ENCODE measurements around the gene SMPD3. TPM values are rescaled to one million over a fixed set of nuclear protein-coding genes. Genes with fewer than 3 reads are reported as not detected.

SMPD3 gene
- total and polyA plus RNA-seq, 9 donors = 0.40 to 31.4 (median 2.2) TPM

DNA sequence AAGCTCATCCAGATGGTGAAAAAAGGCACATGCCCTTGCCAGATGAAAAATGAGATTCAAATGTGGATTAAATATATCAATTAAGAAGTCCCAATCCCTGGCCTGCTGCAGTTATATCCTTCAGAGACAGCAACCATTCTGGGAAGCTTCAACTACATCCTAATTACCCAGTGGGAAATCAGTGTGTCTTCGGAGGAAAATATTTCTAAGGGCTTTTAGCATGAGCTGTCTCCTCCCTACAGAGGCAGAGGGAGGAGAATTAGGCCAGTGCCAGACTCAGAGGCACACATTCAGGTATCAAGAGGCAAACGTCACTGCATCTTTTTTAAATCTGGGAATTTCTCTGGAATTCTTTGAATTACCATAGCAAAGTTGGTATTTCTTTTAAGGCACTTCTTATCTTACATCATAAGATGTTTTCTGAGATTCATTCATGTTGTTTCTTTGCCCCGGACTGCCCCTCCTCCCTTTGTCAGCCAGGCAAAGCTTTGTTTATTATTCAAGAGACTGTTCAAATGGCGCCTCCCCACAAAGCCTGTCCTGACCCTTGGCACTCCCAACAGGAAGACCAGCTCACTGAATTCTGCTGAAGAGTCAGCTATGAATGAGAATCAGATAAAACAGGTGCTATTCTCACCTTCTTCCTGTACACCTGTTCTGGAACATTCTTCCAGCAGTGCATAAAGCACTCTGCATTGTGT, 38.3 kb upstream of the SMPD3 start:
- DNase-seq = no peak
- TF ChIP-seq EP300 (IDR thresholded peaks at IDR 0.05) (no peak), POLR2A (IDR thresholded peaks at IDR 0.05) (no peak)
- TF ChIP-seq, protein P1, sequence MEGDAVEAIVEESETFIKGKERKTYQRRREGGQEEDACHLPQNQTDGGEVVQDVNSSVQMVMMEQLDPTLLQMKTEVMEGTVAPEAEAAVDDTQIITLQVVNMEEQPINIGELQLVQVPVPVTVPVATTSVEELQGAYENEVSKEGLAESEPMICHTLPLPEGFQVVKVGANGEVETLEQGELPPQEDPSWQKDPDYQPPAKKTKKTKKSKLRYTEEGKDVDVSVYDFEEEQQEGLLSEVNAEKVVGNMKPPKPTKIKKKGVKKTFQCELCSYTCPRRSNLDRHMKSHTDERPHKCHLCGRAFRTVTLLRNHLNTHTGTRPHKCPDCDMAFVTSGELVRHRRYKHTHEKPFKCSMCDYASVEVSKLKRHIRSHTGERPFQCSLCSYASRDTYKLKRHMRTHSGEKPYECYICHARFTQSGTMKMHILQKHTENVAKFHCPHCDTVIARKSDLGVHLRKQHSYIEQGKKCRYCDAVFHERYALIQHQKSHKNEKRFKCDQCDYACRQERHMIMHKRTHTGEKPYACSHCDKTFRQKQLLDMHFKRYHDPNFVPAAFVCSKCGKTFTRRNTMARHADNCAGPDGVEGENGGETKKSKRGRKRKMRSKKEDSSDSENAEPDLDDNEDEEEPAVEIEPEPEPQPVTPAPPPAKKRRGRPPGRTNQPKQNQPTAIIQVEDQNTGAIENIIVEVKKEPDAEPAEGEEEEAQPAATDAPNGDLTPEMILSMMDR (IDR thresholded peaks at IDR 0.05) = no peak
- H3K27me3 ChIP-seq = no peaks in the 10 kb centered on the region
- intact Hi-C loops (cut with DNase I) = no loop called here
- no peaks in the 10 kb centered on the region for H3K36me3 ChIP-seq
- no peaks in the 10 kb centered on the region for H3K4me1 ChIP-seq (ENCODE audit: insufficient read depth)
- no peaks in the 10 kb centered on the region for H3K9me3 ChIP-seq
- H3K27ac ChIP-seq = no peak overlapping the region
- WGBS, 3 donors = 6 to 14% (median 6%) methylated on average over 4 of the region's 4 CpGs
- H3K4me3 ChIP-seq = no peak overlapping the region

DNA sequence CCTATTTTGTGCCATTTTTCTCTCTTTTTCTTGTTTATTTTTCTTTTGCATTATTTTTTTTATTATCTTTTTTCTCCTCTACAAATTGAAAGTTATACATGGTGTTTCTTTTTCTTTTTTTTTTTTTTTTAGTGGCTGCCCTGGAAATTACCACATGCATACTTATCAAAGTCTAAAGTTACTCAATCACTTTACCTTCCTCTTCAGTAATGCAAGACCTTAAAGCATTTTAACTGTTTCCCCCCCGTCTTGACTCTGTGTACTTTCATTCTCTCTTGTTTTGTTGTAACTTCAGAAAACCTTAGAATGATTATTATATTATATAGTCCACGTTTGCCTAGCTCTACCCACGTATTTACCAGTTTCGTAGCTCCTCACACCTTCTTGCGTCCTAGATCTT, 33.3 kb upstream of the SMPD3 start:
- DNase-seq = no peak
- no peak overlapping the region for H3K27ac ChIP-seq
- WGBS, 3 donors = 84 to 86% (median 85%) methylated on average over 5 of the region's 5 CpGs
- TF ChIP-seq EP300 (IDR thresholded peaks at IDR 0.05) (no peak), POLR2A (IDR thresholded peaks at IDR 0.05) (no peak)
- TF ChIP-seq, protein P1 (IDR thresholded peaks at IDR 0.05) = no peak
- H3K36me3 ChIP-seq = no peaks in the 10 kb centered on the region
- intact Hi-C loops (cut with DNase I) = no loop called here
- H3K4me1 ChIP-seq (ENCODE audit: insufficient read depth) = peaks cover 1% of the 10 kb centered on the region
- no peak overlapping the region for H3K4me3 ChIP-seq
- H3K9me3 ChIP-seq = no peaks in the 10 kb centered on the region
- H3K27me3 ChIP-seq = no peaks in the 10 kb centered on the region

DNA sequence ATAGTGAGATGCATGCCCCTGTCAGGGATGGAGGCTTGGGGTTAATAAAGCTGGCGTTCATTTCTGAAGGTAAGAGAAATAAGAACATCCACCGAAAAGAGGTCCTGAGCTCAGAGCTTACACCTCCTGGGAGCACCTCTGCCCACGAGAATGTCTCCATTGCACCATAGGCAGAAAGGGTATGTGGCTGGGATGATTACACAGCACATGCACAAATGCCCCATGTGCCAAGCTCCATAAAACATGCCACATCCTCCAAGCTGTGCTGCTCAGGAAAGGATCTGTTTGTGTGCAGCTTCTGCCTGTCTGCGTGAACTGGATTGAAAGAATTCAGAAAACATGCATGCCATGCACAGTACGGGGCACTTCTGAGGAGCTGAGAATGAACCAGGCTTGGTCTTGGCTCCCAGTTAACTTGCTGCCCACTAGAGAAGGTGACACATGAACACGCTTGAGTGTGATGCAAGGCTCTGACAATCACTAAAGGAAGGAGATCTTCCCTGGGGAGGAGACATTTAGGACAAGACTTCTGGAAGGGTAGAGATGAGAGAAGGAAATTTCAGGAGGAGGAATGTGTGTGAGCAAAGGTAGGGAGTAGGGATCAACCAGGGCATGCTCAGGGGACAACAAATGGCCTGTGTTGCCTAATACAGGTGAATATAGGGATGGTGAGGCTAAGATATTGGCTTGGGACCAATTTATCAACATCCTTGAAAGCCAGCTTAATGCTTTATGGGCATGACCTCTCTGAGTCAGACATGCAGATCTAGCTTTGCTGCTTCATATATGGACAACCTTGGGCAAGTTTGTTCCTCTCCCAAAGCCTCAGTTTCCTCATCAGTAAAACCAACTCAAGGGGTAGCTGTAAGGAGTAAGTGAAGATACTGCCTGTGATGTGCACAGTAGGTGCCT, 32.0 kb upstream of the SMPD3 start:
- Histone ChIP-seq H3K4me3 (no peak overlapping the region), H3K4me1 (ENCODE audit: insufficient read depth) (peaks cover 1% of the 10 kb centered on the region), H3K36me3 (no peaks in the 10 kb centered on the region), H3K9me3 (no peaks in the 10 kb centered on the region), H3K27ac (no peak overlapping the region), H3K27me3 (no peaks in the 10 kb centered on the region)
- no peak for DNase-seq
- intact Hi-C loops (cut with DNase I) = no loop called here
- TF ChIP-seq EP300 (IDR thresholded peaks at IDR 0.05) (no peak), POLR2A (IDR thresholded peaks at IDR 0.05) (no peak)
- TF ChIP-seq, protein P1 (IDR thresholded peaks at IDR 0.05) = no peak
- 83 to 86% (median 85%) methylated on average over 6 of the region's 6 CpGs for WGBS, 3 donors

DNA sequence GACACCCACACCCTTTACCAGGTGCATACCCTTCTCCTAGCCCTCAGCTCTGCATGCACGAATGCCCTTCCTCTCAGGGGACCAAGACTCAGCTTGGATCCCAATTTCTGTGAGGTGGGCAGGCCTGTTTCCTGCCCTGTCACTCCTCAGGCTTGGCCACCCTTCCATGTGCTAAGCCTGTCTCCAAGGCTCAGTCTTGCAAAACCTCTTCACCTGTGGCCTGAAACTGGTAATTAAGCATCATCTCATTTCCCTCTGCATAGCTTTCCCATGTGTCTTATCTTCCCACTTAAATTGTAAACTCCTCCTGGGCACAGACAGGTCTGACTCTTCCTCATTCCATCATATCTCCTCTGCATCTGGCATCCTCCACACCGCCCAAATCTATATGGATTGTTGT, 31.0 kb upstream of the SMPD3 start:
- Histone ChIP-seq H3K27ac (no peak overlapping the region), H3K4me3 (no peak overlapping the region), H3K4me1 (ENCODE audit: insufficient read depth) (peaks cover 1% of the 10 kb centered on the region), H3K27me3 (no peaks in the 10 kb centered on the region), H3K36me3 (no peaks in the 10 kb centered on the region), H3K9me3 (no peaks in the 10 kb centered on the region)
- no peak for TF ChIP-seq POLR2A (IDR thresholded peaks at IDR 0.05)
- no peak for TF ChIP-seq EP300 (IDR thresholded peaks at IDR 0.05)
- TF ChIP-seq, protein P1 (IDR thresholded peaks at IDR 0.05) = no peak
- intact Hi-C loops (cut with DNase I) = no loop called here
- 66 to 85% (median 80%) methylated on average over 2 of the region's 2 CpGs for WGBS, 3 donors
- no peak for DNase-seq
